ENCODE results near the gene PAN2. TPM values are rescaled to one million over a fixed set of nuclear protein-coding genes. Genes with fewer than 3 reads are reported as not detected.

PAN2 gene
- total RNA-seq, 1 experiment from 2014 or later: 75.0 TPM

DNA sequence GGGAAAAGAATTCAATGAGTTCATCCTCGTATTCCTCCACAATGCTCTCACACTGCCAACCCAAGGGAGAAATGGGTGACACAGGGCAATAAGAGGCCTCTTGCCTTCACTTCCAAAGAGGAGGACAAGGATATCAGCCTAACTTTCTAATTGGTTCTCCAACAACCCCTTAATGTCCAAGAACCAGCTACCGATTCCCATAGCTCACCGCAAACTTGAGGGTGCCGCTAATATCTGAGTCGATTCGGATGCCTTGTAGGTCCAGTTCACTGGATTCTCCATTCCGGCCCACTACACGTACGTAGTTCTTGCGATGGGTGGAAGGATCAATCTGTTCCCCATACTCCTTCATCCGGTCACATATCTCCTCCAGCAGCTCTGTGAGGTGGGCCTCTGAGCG is 22.8 kb downstream of the PAN2 start:
- no peaks in the 10 kb centered on the region for H4K20me1 ChIP-seq (ENCODE audit: insufficient read depth)
- H3K9ac ChIP-seq (ENCODE audit: low read length): no peak overlapping the region
- no peak overlapping the region for H3K27ac ChIP-seq (ENCODE audit: low read depth, low read length)
- H3K79me2 ChIP-seq (ENCODE audit: insufficient read depth, low read length): peaks cover 26% of the 10 kb centered on the region
- RAD21 ChIA-PET (ENCODE audit: low non-redundant PET in 1 of 2, low total read pairs in 2 of 2, uncharacterized antibody in 2 of 2, unreplicated experiment in 2 of 2): no interaction called here
- H3K4me2 ChIP-seq (ENCODE audit: low read length): no peak overlapping the region
- BruUV-seq (replicated peaks): TSS peak; percentile 0
- H2AFZ ChIP-seq (ENCODE audit: low read depth, low read length, poor library complexity, severe bottlenecking): no peak overlapping the region
- H3K9me3 ChIP-seq (ENCODE audit: control insufficient read depth in 1 of 2, insufficient read depth in 1 of 2, low read depth in 1 of 2, low read length in 2 of 2): no peaks in the 10 kb centered on the region
- no peaks in the 10 kb centered on the region for H3K9me2 ChIP-seq (ENCODE audit: insufficient read depth)
- H3K4me3 ChIP-seq (replicated peaks in 1 of 2; ENCODE audit: low read depth in 1 of 2, low read length in 2 of 2): no peak overlapping the region
- intact Hi-C loops (cut with micrococcal nuclease): no loop called here
- CTCF ChIA-PET: no interaction called here
- H3K27me3 ChIP-seq (ENCODE audit: insufficient read depth, low read length): no peaks in the 10 kb centered on the region
- peaks cover 19 to 28% of the 10 kb centered on the region in 2 experiments; a peak in 3 of 4 replicates for H3K36me3 ChIP-seq (ENCODE audit: control insufficient read depth in 1 of 2, insufficient read depth in 2 of 2, low read length in 2 of 2)
- H3K4me1 ChIP-seq (ENCODE audit: control insufficient read depth in 1 of 2, insufficient read depth in 2 of 2, low read length in 2 of 2): peaks cover 2 to 8% of the 10 kb centered on the region in 2 experiments; a peak in 2 of 4 replicates
- DNase-seq (ENCODE audit: low read depth, low spot score) (no peak), ATAC-seq (no peak)
- POLR2A ChIA-PET: interaction anchor here (0.6 kb wide), 1 partner anchor 559 kb away, joined by 3 read pairs; no protein-coding TSS in a partner anchor
- TF ChIP-seq, protein P1, sequence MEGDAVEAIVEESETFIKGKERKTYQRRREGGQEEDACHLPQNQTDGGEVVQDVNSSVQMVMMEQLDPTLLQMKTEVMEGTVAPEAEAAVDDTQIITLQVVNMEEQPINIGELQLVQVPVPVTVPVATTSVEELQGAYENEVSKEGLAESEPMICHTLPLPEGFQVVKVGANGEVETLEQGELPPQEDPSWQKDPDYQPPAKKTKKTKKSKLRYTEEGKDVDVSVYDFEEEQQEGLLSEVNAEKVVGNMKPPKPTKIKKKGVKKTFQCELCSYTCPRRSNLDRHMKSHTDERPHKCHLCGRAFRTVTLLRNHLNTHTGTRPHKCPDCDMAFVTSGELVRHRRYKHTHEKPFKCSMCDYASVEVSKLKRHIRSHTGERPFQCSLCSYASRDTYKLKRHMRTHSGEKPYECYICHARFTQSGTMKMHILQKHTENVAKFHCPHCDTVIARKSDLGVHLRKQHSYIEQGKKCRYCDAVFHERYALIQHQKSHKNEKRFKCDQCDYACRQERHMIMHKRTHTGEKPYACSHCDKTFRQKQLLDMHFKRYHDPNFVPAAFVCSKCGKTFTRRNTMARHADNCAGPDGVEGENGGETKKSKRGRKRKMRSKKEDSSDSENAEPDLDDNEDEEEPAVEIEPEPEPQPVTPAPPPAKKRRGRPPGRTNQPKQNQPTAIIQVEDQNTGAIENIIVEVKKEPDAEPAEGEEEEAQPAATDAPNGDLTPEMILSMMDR (IDR thresholded peaks at IDR 0.05 in 2 of 3, conservative IDR thresholded peaks at IDR 0.05 in 1 of 3; ENCODE audit: borderline replicate concordance in 1 of 3, insufficient read depth in 1 of 3, low read depth in 2 of 3, low read length in 2 of 3): no peak
- no peak for TF ChIP-seq SRF (IDR thresholded peaks at IDR 0.05; ENCODE audit: low read depth)
- no peak for TF ChIP-seq POLR2A (IDR thresholded peaks at IDR 0.05; ENCODE audit: borderline replicate concordance, extremely low read depth, insufficient read depth, insufficient read length)
- no peak for TF ChIP-seq RAD21 (IDR thresholded peaks at IDR 0.05; ENCODE audit: low read depth)
- no peak for TF ChIP-seq ZNF274 (IDR thresholded peaks at IDR 0.05; ENCODE audit: low read depth, low read length)
- TF ChIP-seq POLR2AphosphoS5 (IDR thresholded peaks at IDR 0.05; ENCODE audit: low read depth, low read length): no peak
- no peak for TF ChIP-seq ELF1 (IDR thresholded peaks at IDR 0.05; ENCODE audit: borderline replicate concordance, low read depth)
- TF ChIP-seq TCF7L2 (IDR thresholded peaks at IDR 0.05; ENCODE audit: borderline replicate concordance, extremely low read depth, insufficient read depth, insufficient read length): no peak
- no peak for TF ChIP-seq SIN3A (IDR thresholded peaks at IDR 0.05; ENCODE audit: low read depth)
- no peak for TF ChIP-seq ATF3 (IDR thresholded peaks at IDR 0.05)
- TF ChIP-seq ZBTB33 (IDR thresholded peaks at IDR 0.05; ENCODE audit: extremely low read depth, insufficient replicate concordance, low read length): no peak
